HG02571 (cell line): ENCODE measurements around the gene NXPH3.
"Not testable (repeated sequence)": the region's sequence is repeated elsewhere in the genome, so short reads cannot be mapped to it uniquely, and the experiment has no call there.

Experiments used
- ATAC-seq: cut with Tn5 transposase; IDR thresholded peaks from one replicate; pipeline ENCODE4 v1.9.1; 2021; ENCODE audit warnings: mild to moderate bottlenecking, moderate library complexity; ENCODE audit not compliant: unreplicated experiment

The NXPH3 gene

DNA sequence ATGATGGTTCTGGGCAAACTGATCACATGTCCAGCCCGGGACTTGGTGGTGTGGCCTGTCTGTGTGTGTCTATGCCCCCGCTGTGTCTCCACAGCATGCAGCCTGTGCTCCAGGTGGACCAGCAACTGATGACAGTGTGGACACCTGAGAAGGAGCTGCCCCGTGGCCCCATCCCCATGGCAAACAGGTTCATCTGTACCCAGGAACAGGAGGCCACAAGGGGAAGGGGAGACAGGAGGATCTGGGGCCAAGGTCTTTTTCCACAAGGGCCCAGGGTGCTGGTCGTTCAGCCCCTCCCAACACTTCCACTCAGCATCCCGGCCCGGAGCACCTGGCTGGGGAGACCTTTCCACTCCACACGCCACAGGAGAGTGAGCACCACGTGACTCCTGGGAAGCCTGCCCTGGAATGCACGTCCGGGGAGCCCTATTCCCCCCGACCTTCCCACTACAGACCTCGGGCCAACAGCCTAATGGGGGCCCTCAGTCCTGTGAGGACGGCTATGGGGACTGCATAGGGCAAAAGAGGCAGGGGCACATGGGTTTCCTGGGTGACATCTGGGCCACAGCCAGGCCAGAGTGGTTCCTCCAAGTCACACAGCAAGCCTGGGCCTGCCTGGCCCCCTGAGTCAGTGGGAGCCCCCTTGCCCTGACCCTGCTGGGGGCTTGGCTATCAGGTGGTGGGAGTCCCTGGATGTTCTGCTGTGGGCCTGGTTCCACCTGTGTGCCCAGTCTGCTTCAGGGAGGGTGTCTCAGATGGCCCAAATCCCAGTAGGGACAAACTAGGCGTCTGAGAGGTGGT lies 20.8 kb upstream of the NXPH3 start:
- no peak for ATAC-seq

DNA sequence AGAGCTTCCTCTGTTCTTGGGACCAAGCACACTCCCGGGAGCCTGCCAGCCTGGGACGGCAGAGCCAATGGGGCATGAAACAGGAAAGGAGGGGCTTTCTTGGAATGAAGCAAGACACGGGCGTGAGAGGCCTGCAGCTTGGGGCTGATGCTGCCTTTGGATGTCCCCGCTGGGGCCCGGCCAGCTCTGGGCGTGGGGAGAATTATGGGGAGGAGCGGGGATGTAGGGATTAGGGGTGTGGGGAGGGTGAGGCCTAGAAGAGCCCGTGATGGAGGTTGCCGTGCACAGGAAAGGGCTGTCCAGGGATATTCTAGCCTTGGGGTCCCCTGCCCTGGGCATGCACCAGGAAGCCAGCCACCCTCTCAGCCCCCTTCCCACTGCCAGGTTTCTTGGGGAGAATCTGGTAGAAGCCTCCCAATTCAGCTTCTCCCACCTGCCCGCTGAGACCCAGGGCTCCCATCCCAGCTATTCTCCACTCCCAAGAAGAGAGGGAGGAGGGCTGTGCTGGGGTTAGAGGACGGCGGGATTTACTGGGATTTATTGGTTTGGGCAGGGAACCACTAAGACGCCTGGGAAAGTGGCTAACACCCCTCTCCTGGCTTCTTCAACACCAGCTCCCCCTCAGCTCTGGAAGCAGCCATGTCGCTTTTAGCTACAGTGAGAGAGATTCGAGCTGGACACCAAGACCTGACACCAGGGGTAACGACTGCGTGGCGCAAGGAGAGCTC lies 20.0 kb upstream of the NXPH3 start:
- ATAC-seq = no peak

DNA sequence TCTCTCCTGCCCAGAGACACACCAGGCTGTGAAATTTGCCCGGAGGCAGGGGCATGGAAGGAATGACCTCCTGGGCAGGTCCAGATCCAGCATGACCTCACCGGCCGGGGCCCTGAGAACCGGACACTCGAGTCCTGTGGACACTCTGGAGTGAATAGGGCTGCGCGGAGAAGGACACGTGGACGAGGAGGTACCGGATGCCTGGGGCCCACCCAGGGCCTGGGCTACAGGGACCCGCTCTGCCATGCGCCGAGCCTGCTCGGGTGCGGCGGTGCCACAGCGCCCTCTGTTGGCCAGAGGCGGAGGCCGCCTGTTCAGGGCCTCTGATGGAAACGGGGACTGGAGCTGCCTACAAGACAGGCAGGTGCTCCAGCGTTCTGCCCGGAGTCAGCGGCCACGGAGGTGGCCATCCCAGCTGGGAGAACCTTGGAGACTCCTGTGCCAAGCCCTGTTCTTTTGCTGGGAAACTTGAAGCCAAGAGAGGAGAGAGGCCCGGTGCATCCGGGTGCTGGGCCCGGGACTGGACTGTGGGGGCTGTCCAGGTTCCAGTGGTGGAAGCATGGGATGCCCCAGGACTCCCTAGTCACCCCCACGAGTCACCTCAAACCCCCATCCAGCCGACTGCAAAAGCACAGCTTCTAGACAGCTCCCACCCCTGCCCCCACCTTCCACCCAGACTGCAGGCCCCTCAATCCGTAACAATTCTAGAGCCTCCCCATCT lies 19.3 kb upstream of the NXPH3 start:
- no peak for ATAC-seq

DNA sequence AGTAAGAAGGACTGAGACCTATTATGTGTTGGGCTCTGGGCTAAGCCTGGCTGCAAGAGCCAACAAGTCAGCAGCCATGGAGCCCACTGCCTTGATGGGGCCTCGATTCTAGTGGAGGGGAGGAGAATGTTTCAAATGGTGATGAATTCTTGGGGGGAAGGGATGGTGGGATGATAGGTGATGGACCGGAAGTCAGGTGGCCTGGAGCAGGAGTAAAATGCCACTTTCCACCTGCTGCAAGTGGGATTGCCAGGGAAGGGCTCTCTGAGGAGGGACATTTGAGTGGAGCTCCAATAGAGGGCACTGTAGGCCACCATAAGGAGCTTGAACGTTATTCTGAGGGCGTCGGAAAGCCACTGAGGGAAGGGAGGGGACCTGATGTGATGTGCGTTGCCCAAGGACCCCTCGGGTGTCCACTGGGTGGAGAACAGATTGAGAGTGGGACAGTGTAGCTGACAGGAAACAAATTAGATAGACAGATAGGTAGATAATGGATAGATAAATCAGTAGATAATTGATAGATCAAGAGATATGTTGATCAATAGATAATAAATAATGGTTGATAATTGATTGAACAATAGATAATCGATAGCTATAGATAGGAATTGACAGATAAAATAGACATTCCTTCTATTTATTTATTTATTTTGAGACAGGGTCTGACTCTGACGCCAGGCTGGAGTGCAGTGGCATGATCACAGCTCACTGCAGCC lies 18.2 kb upstream of the NXPH3 start:
- no peak for ATAC-seq

DNA sequence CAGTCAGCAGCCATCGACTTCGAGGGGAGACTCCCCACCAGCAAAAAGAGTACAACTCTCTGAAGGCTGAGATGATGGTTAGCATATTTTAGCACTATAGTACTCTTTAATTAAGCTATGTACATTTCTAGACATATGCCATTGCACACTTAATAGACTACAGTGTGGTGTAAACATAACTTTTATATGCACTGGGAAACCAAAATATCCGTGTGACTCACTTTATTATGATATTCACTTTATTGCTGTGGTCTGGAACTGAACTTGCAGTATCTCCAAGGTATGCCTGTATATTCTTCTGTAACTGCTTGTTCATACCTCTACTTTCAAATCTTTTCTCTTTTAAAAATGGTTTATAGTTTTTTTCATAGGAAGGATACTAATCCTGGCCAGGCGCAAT lies 11.0 kb upstream of the NXPH3 start:
- no peak for ATAC-seq

DNA sequence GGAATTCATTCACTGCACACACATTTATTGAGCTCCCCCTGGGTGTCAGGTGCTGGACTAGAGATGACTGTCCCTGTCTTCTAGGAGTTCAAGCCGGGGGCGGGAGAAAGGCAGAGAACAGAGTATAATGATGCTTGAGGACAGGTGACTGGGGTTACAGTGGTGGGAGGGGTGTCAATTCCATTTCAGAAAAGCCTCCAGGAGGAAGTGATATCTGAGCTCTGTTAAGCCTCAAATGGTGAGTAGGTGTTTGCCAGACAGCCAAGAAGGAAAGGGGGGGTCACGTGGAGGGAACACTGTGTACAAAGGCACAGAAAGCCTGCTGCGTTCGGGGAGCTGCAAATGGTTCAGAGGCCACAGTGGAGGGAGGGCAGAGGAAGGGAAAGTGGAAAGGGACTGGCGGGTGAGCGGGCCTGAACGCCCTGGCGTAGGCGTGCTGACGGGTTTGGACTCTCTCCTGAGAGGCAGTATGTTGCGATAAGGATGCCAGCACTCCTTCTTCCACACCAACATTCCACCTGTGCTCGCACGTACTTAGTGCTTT lies 9.7 kb upstream of the NXPH3 start:
- ATAC-seq = no peak

DNA sequence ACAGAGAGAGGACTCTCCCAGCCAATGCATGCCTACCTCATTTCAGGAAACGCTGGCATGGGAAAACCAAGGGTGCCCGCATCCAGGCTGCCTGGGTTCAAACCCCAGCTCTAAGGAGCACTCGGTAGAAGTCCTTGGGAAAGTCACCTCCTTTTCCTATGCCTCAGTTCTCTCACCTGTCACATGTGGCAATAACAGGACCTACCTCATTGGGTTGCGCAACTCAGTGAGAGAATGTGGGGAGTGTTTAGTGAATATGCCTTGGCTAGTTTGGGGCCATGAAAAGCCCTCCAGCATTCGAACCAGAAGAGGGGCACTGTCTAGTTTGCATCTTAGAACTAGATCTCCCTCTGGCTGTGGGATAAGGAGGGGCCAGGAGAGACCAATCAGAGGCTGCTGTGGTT lies 9.0 kb upstream of the NXPH3 start:
- ATAC-seq = no peak

DNA sequence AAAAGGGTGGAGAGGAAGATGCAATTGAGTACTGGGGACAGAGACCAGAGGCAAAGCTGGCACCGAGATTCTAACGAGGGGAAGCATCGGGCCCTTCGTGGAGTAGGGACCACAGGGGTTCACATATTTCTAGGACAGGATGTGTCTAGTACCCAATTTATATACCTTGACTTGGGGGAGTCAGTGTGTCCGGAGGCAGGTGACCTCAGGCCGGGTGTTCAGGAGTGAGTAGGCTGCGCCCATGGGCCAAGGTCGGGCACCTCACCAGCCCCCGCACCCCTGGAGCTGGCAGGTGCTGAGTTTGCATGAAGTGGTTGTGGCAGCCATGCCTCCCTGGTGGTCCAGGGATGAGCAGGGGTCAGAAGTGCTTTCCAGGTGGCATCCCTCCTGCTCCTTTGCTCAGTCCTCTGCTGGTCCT lies 8.6 kb upstream of the NXPH3 start:
- ATAC-seq = no peak

DNA sequence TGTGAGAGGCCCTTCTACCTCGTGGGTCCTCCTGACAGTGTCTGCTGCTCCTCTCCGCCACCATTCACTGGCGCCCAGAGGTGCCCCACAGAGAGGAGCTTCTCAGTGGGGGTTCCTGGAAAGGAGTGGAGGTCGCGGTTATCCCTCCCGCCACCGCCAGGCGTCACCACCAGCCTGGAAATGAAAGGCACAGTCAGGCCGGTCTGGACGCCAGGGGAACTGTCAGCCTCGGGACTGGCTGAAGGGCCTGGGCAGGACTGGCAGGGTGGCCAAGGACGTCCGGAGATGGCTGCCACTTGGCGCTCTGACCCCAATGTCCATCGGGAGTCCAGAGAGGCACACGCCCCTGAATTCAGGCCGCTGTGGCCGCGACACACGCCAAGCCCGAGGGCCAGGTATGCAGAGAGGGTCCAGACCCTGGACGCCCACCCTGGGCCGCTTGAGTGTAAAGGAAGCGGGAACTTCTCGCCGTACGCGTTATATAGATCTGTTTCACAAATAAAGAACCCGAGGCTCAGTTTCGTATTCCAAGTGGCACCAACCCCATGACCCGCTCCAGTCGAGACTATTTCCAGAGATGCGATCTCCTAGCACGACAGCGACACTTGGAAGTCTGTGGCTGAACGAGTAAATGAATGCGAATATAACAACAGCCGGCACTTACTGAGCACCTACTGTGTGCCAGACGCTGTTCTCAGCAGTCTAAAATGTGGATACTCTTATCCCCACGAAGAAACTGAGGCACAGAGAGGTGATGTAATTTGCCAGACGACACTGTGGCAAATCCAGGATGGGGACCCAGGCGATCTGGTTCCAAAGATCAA lies 7.6 kb upstream of the NXPH3 start:
- no peak for ATAC-seq

DNA sequence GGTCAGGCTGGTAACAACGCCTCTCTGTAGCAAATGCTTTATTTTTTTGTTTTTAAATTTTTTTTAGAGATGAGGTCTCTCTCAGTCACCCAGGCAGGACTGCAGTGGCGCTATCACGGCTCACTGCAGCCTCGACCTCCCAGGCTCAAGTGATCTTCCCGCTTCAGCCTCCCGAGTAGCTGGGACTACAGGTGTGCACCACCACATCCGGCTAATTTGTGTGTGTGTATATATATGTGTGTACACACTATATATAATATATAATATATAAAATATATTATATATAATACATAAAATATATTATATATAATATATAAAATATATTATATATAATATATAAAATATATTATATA lies 7.0 kb upstream of the NXPH3 start:
- ATAC-seq = not testable (repeated sequence)

DNA sequence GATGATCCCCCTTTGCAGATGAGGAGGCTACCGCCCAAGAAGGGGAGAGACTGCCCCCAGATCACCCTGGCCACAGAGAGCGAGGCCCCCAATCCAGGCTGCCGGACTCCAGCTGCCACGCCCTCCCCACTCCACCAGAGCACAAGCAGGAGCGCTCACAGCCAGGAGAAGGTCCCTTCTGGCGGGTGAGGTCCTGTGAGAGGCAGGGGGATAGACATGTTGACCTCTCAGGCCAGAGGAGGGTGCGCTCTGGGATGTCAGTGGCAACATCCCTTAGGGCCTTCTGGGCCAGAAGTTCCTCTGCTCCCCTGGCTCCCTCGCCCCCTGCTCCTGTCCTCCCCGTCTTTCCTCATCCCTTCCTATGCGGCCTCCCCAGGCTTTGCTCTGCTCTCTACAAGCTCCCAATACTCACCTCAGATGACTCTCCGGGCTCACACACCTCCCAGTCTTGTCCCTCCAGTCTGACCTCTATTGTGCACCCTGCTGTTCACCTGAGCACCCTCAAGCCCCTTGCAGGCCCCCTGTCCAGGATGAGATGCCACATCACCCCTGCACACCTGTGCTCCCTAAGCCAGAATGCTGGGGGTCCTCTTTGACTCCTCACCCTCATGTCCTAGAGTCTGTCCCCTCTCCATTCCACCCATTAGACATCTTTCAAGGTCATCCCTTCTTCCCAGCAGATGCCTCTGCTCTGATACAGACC lies 5.0 kb upstream of the NXPH3 start:
- no peak for ATAC-seq

DNA sequence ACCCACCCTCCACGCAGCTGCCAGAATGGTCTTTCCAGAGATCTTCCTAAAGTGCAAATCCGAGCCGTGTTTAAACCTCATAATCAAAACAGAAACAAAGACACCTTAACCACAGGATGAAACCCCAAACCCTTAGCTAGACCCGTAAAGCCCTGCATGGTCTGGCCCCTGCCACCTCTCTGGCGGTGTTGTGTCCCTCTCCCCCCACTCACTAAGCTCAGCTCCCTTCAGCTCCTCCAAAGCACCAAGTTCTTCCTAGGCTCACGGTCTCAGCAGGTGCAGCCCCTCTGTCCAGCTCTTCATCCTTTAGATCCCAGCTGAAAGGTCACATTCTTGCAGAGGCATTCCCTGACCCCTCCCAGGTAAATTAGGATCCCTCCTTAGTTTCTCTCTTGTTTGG lies 4.4 kb upstream of the NXPH3 start:
- ATAC-seq = no peak

DNA sequence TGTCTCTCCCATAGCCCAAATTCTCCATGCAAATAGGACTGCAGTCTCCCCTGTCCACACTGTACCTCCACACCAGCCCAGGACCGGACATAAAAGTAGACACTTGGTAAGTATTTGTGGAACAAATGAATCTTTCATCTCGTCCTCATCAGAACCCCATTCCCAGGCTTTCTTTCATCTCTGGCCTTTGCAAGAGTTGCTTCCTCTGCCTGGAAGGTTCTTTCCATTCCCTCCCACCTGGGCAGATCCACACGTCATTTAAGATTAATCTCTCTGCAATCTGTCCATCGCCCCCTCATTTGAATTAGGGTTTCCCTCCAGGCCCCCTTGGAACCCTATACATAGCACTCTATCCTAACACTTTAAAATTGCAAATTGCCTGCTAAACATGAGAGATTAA lies 3.9 kb upstream of the NXPH3 start:
- ATAC-seq = no peak

DNA sequence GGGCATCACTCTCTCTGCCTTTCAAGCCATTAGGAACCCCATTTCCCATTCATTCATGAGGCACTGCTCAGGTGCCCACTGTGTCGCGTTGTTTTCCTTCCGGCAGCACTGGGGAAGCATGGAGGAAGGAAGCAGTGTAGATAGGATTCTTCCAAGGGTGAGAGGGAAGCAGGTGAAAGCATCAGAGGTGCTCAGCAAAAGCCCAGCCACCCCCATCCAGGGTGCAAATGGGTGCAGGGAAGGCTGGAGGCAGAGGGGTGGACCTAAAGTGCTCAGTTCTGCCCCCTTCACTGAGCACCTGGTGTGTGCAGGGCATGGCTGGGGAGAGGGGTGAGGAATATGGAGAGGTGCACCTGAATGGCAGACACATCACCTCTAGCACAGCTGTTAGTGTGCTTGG lies 3.4 kb upstream of the NXPH3 start:
- no peak for ATAC-seq

DNA sequence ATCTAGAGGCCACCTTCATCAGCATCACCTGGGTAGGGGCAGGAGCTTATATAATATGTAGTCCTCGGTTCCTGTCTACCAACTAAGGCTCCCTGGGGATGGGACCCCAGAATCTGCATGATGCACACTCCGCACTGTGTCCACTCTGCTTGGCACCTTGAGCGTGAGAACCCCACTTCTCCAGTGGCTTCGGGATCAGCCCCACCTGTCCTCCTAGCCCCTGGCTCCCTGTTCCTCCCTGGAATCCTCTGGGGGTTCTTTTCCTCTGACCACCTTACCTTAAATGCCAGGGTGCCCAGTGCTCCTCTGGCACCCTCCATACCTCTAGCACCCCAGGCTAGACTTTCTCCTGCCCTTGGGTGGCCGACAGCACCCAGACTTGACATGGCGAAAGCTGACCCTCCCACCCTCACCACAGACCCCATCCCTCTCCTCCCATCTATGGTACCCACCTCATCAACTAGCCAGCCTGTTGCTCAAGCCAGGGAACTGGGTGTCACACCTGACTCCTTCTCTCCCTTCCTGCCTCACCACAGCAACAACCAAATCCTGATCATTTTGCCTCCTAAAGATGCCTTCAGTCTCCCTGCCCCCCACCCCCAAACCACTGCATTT lies 2.8 kb upstream of the NXPH3 start:
- ATAC-seq = no peak

DNA sequence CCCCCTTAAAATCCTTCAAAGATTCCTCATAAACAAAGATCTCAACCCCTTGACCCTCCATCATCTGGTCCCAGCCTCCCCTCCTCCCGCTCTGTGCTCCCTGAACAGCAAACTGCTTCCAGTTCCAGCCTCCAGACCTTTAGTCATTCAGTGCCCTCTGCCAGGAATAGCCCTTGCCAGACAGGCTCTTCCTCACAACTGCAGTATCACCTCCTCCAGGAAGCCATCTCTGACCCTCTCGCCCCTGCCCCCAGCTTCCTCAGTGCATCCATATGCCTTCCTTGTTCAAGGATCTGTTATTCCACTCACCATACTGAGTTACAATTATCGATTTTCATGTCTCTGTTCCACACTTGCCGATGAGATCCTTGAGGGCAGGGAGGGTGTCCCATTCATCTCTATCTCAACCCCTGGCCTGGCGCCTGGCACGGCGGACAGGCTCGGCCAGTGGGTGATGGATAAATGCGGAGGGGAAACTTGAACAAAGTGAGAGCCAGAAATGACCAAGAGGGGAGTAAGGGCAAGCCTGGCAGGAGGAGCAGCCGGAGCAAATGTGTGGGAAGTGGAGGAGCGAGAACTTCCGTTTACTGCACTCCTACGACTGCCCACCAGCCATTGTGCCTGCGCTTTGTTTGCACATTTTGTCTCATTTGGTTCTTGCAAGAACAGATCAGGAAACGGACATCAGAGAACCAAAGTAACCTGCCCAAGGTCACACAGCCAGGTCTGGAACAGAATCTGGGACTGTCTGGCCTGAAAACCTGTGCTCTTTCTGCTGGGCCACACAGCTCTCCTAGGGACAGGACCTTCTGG lies 2.0 kb upstream of the NXPH3 start:
- ATAC-seq = no peak

DNA sequence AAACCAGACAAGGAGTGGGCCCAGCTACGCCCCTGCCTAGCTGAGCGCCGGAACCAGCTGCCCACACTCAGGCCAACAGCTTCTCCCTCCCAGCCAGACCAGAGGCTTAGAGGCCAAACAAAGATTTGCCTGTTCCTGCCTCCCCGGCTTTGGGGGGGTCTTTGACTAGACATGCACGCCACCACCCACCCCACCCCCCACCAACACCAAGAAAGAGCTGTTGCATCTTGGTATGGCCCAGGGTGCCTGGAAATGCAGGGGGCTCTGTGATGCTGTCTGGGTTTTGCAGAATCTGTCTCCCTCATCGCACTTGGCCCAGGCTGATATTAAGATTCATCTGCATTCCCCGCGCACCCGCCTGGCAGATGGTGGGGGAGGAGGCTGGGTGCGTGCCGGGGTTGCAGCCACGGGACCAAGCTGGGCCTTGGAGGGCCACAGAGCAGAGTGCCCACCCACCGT lies 1.3 kb upstream of the NXPH3 start:
- ATAC-seq = no peak
